ENCODE measurements around the gene ISCU. TPM values are rescaled to one million over a fixed set of nuclear protein-coding genes. Genes with fewer than 3 reads are reported as not detected.

ISCU gene
- total and polyA plus RNA-seq, 2 donors = 125 to 248 TPM

GRCh38 chr12:108518101-108518715 lies 44.2 kb upstream of the ISCU start:
- 98% methylated on average over 24 of the region's 24 CpGs for WGBS
- peaks cover 5 to 8% of the 10 kb centered on the region in 2 donors for H3K4me1 ChIP-seq (ENCODE audit: control insufficient read depth in 2 of 2, insufficient read depth in 2 of 2, low read length in 2 of 2)
- no peaks in the 10 kb centered on the region for H3K9me3 ChIP-seq (ENCODE audit: control insufficient read depth in 2 of 2, insufficient read depth in 1 of 2, low read length in 1 of 2)
- peaks cover 55 to 56% of the 10 kb centered on the region in 2 donors for H3K36me3 ChIP-seq (ENCODE audit: control insufficient read depth in 2 of 2, insufficient read depth in 2 of 2, low read length in 1 of 2)
- H3K27ac ChIP-seq (ENCODE audit: low read depth in 1 of 2, low read length in 1 of 2) = no peak overlapping the region
- H3K4me3 ChIP-seq (ENCODE audit: low read length in 2 of 2) = no peak overlapping the region
- DNase-seq (ENCODE audit: low read depth in 6 of 9, low spot score in 9 of 9) = no peak
- no peaks in the 10 kb centered on the region for H3K27me3 ChIP-seq (ENCODE audit: control insufficient read depth in 2 of 2, insufficient read depth in 1 of 2, low read length in 1 of 2)

- WGBS = 97% methylated on average over 39 of the region's 39 CpGs
- Histone ChIP-seq H3K27me3 (ENCODE audit: control insufficient read depth in 2 of 2, insufficient read depth in 1 of 2, low read length in 1 of 2) (no peaks in the 10 kb centered on the region), H3K27ac (ENCODE audit: low read depth in 1 of 2, low read length in 1 of 2) (no peak overlapping the region), H3K9me3 (ENCODE audit: control insufficient read depth in 2 of 2, insufficient read depth in 1 of 2, low read length in 1 of 2) (no peaks in the 10 kb centered on the region), H3K4me3 (ENCODE audit: low read length in 2 of 2) (no peak overlapping the region), H3K36me3 (ENCODE audit: control insufficient read depth in 2 of 2, insufficient read depth in 2 of 2, low read length in 1 of 2) (peaks cover 62 to 63% of the 10 kb centered on the region in 2 donors), H3K4me1 (ENCODE audit: control insufficient read depth in 2 of 2, insufficient read depth in 2 of 2, low read length in 2 of 2) (peaks cover 5 to 8% of the 10 kb centered on the region in 2 donors)
- DNase-seq (ENCODE audit: low read depth in 6 of 9, low spot score in 9 of 9) = no peak
Observed at GRCh38 chr12:108518716-108519496, 43.5 kb upstream of the ISCU start.

DNA sequence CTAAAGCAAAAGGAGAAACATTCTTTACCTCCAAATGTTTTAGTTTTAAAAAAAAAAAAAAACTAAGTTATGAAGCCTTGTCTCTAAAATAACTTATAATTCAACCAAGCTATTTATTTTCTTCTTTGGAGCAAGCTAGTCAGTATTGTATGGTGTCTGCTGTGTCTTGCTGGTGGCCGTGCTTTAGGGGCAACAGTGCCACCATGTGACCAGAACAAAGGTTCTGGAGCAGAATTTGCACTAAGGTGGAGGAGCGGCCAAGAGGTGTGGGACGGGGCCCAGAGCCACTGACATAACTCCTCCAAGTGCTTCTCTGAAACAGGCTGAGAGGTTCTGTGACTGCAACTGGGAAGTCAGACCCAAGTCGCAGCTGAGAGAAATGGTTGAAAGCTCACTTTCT lies 42.8 kb upstream of the ISCU start:
- Histone ChIP-seq H3K9me3 (ENCODE audit: control insufficient read depth in 2 of 2, insufficient read depth in 1 of 2, low read length in 1 of 2) (no peaks in the 10 kb centered on the region), H3K27me3 (ENCODE audit: control insufficient read depth in 2 of 2, insufficient read depth in 1 of 2, low read length in 1 of 2) (no peaks in the 10 kb centered on the region), H3K36me3 (ENCODE audit: control insufficient read depth in 2 of 2, insufficient read depth in 2 of 2, low read length in 1 of 2) (peaks cover 69% of the 10 kb centered on the region in 2 donors), H3K27ac (ENCODE audit: low read depth in 1 of 2, low read length in 1 of 2) (no peak overlapping the region), H3K4me3 (ENCODE audit: low read length in 2 of 2) (no peak overlapping the region), H3K4me1 (ENCODE audit: control insufficient read depth in 2 of 2, insufficient read depth in 2 of 2, low read length in 2 of 2) (peaks cover 5 to 8% of the 10 kb centered on the region in 2 donors)
- WGBS = 93% methylated on average over 4 of the region's 4 CpGs
- no peak for DNase-seq (ENCODE audit: low read depth in 6 of 9, low spot score in 9 of 9)

DNA sequence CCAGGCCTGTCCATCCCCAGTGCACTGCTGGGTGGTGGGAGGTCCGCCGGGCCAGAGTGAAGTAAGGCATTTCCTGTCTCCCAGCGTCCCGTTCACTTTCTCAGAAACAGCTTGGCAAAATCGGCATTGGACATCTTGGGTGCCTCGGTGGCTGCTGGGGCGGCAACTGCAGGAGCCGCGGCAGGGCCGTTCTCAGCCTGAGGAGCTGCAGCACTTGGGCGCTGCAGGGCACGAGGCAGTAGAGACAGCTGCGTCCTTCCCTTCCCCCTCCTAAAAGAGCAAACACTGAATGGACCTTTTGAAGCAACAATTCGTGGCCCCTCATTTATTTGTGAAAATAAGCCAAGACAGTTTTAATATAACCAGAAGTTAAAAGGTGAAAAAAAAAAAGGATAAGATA lies 39.0 kb upstream of the ISCU start:
- H3K4me1 ChIP-seq (ENCODE audit: control insufficient read depth in 2 of 2, insufficient read depth in 2 of 2, low read length in 2 of 2) = no peaks in the 10 kb centered on the region
- H3K36me3 ChIP-seq (ENCODE audit: control insufficient read depth in 2 of 2, insufficient read depth in 2 of 2, low read length in 1 of 2) = peaks cover 94 to 95% of the 10 kb centered on the region in 2 donors
- DNase-seq (ENCODE audit: low read depth in 6 of 9, low spot score in 9 of 9) = no peak
- WGBS = 96% methylated on average over 14 of the region's 14 CpGs
- no peak overlapping the region for H3K27ac ChIP-seq (ENCODE audit: low read depth in 1 of 2, low read length in 1 of 2)
- H3K27me3 ChIP-seq (ENCODE audit: control insufficient read depth in 2 of 2, insufficient read depth in 1 of 2, low read length in 1 of 2) = no peaks in the 10 kb centered on the region
- H3K4me3 ChIP-seq (ENCODE audit: low read length in 2 of 2) = no peak overlapping the region
- H3K9me3 ChIP-seq (ENCODE audit: control insufficient read depth in 2 of 2, insufficient read depth in 1 of 2, low read length in 1 of 2) = no peaks in the 10 kb centered on the region

- no peaks in the 10 kb centered on the region for H3K27me3 ChIP-seq (ENCODE audit: control insufficient read depth in 2 of 2, insufficient read depth in 1 of 2, low read length in 1 of 2)
- DNase-seq (ENCODE audit: low read depth in 6 of 9, low spot score in 9 of 9) = no peak
- no peaks in the 10 kb centered on the region for H3K4me1 ChIP-seq (ENCODE audit: control insufficient read depth in 2 of 2, insufficient read depth in 2 of 2, low read length in 2 of 2)
- H3K4me3 ChIP-seq (ENCODE audit: low read length in 2 of 2) = no peak overlapping the region
- no peak overlapping the region for H3K27ac ChIP-seq (ENCODE audit: low read depth in 1 of 2, low read length in 1 of 2)
- WGBS = 96% methylated on average over 5 of the region's 5 CpGs
- H3K36me3 ChIP-seq (ENCODE audit: control insufficient read depth in 2 of 2, insufficient read depth in 2 of 2, low read length in 1 of 2) = peaks cover 91 to 93% of the 10 kb centered on the region in 2 donors
- H3K9me3 ChIP-seq (ENCODE audit: control insufficient read depth in 2 of 2, insufficient read depth in 1 of 2, low read length in 1 of 2) = no peaks in the 10 kb centered on the region
Observed at GRCh38 chr12:108525681-108526080, 36.7 kb upstream of the ISCU start.

DNA sequence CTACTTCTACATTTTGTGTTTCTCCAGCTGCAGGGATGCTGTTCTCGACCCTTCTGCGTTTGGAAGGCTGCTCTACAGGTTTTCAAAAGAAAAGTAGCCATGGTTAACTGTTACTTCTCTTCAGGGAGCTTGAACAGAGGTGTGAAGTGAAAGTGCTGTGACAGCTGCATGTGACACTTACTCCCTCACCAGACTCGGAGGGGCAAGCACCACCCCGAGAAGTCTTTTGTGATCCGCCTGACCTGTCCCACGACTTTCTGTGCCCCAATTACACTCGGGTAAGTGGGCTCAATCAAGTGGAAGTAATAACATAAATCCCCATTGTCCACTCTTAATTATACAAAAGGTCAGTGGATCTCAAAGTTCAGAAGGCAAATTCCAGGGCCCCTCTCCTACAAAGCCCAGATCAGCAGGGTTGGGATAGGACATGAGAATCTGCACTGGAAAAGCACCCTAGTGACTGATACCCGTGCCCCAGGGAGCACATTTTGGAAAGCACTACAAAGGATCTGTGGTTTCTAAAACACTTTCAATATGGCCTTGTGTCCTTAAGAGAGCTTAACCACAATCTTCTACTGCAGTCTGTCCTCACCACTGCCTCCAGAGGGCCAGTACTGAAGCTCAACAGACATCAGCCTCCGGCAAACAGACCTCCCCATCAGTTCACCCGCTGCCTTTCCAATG lies 35.8 kb upstream of the ISCU start:
- Histone ChIP-seq H3K4me1 (ENCODE audit: control insufficient read depth in 2 of 2, insufficient read depth in 2 of 2, low read length in 2 of 2) (no peaks in the 10 kb centered on the region), H3K9me3 (ENCODE audit: control insufficient read depth in 2 of 2, insufficient read depth in 1 of 2, low read length in 1 of 2) (no peaks in the 10 kb centered on the region), H3K36me3 (ENCODE audit: control insufficient read depth in 2 of 2, insufficient read depth in 2 of 2, low read length in 1 of 2) (peaks cover 87 to 92% of the 10 kb centered on the region in 2 donors), H3K27me3 (ENCODE audit: control insufficient read depth in 2 of 2, insufficient read depth in 1 of 2, low read length in 1 of 2) (no peaks in the 10 kb centered on the region), H3K4me3 (ENCODE audit: low read length in 2 of 2) (no peak overlapping the region), H3K27ac (ENCODE audit: low read depth in 1 of 2, low read length in 1 of 2) (no peak overlapping the region)
- no peak for DNase-seq (ENCODE audit: low read depth in 6 of 9, low spot score in 9 of 9)
- WGBS = 94% methylated on average over 10 of the region's 10 CpGs

GRCh38 chr12:108527166-108527496 lies 35.3 kb upstream of the ISCU start:
- WGBS = 98% methylated on average over 6 of the region's 6 CpGs
- DNase-seq (ENCODE audit: low read depth in 6 of 9, low spot score in 9 of 9) = no peak
- H3K27ac ChIP-seq (ENCODE audit: low read depth in 1 of 2, low read length in 1 of 2) = no peak overlapping the region

DNA sequence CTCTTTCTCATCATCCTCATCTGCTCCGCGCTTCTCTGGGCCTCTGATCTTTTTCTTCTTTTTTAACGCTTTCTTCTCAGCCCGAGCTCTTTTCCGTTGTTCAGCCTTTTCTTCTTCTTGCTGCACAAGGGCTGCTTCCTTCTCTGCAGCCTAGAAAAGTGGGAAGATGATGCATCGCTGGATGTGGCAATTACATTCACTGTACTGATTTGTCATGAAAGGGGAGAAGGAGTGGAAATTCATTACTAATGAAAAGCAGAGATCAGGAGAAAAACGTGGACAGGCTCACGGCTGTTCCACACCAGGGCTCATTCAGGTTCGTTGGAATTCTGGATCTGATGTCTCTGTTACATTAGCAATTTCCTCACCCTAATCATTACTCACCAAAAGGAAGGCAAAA lies 32.2 kb upstream of the ISCU start:
- Histone ChIP-seq H3K9me3 (ENCODE audit: control insufficient read depth in 2 of 2, insufficient read depth in 1 of 2, low read length in 1 of 2) (no peaks in the 10 kb centered on the region), H3K27me3 (ENCODE audit: control insufficient read depth in 2 of 2, insufficient read depth in 1 of 2, low read length in 1 of 2) (no peaks in the 10 kb centered on the region), H3K36me3 (ENCODE audit: control insufficient read depth in 2 of 2, insufficient read depth in 2 of 2, low read length in 1 of 2) (peaks cover 80 to 86% of the 10 kb centered on the region in 2 donors), H3K27ac (ENCODE audit: low read depth in 1 of 2, low read length in 1 of 2) (no peak overlapping the region), H3K4me3 (ENCODE audit: low read length in 2 of 2) (no peak overlapping the region), H3K4me1 (ENCODE audit: control insufficient read depth in 2 of 2, insufficient read depth in 2 of 2, low read length in 2 of 2) (no peaks in the 10 kb centered on the region)
- 98% methylated on average over 9 of the region's 9 CpGs for WGBS
- no peak for DNase-seq (ENCODE audit: low read depth in 6 of 9, low spot score in 9 of 9)

More at GRCh38 chr12:108527166-108527496, 35.3 kb upstream of the ISCU start:
- peaks cover 88 to 92% of the 10 kb centered on the region in 2 donors for H3K36me3 ChIP-seq (ENCODE audit: control insufficient read depth in 2 of 2, insufficient read depth in 2 of 2, low read length in 1 of 2)
- no peaks in the 10 kb centered on the region for H3K4me1 ChIP-seq (ENCODE audit: control insufficient read depth in 2 of 2, insufficient read depth in 2 of 2, low read length in 2 of 2)
- no peak overlapping the region for H3K4me3 ChIP-seq (ENCODE audit: low read length in 2 of 2)
- no peaks in the 10 kb centered on the region for H3K9me3 ChIP-seq (ENCODE audit: control insufficient read depth in 2 of 2, insufficient read depth in 1 of 2, low read length in 1 of 2)
- H3K27me3 ChIP-seq (ENCODE audit: control insufficient read depth in 2 of 2, insufficient read depth in 1 of 2, low read length in 1 of 2) = no peaks in the 10 kb centered on the region

Measured in thymus (tissue), 11 donors.